Transverse colon (tissue), 4 donors: ENCODE measurements around the gene TBX5.

Experiments used
- CTCF ChIP-seq, 5 experiments: fragments of 200-600 bp in 3 of 5; fragments of 450-650 bp in 2 of 5; sonication (generic) in 3 of 5; IDR thresholded peaks; 1 replicate in 2 of 5; 2 replicates in 3 of 5; pipeline ENCODE4 v1.5.1; 2016 to 2017; ENCODE audit warnings: antibody characterized with exemption in 5 of 5, inconsistent platforms in 3 of 5, mild to moderate bottlenecking in 2 of 5, moderate library complexity in 1 of 5
- EP300 ChIP-seq: sonication (generic); formaldehyde crosslinking; IDR thresholded peaks from one replicate; pipeline ENCODE4 v1.6.1; 2017; ENCODE audit warnings: antibody characterized with exemption, low read depth
- POLR2A ChIP-seq: fragments of 450-650 bp; IDR thresholded peaks from one replicate; pipeline ENCODE4 v1.6.1; 2016; ENCODE audit warnings: antibody characterized with exemption, mild to moderate bottlenecking, moderate library complexity
- POLR2AphosphoS5 ChIP-seq, 3 donors: sonication (generic); formaldehyde crosslinking; IDR thresholded peaks; one replicate each; pipeline ENCODE4 v1.6.1; 2016; ENCODE audit warnings: antibody characterized with exemption in 3 of 3

GRCh38 chr12:114311974-114312373, 94.0 kb downstream of the TBX5 start:
- TF ChIP-seq POLR2AphosphoS5 (IDR thresholded peaks at IDR 0.05) = no peak
- TF ChIP-seq POLR2A = no peak
- no peak for TF ChIP-seq CTCF (IDR thresholded peaks at IDR 0.05)
- no peak for TF ChIP-seq EP300
